CD4-positive, alpha-beta T cell (primary cell): ENCODE data around the gene ZNF609. TPM values are rescaled to one million over a fixed set of nuclear protein-coding genes. Genes with fewer than 3 reads are reported as not detected.

Experiments used
- ATAC-seq: fragments of 200-7000 bp; cut with Tn5 transposase; one replicate; pipeline ENCODE4 v1.10.0; 2022; ENCODE audit warnings: mild to moderate bottlenecking; ENCODE audit not compliant: poor library complexity
- CTCF ChIA-PET: fragments of 350-600 bp; sonication (Branson Sonifier 250); formaldehyde crosslinking; loops from one replicate; lab custom pipeline; 2021; ENCODE audit warnings: antibody characterized with exemption, inconsistent platforms; lab: Charles Lee
- POLR2A ChIA-PET: fragments of 350-600 bp; sonication (Branson Sonifier 250); formaldehyde crosslinking; loops from one replicate; lab custom pipeline; 2021; ENCODE audit warnings: antibody characterized with exemption, inconsistent platforms; lab: Charles Lee
- DNase-seq, 14 experiments: peaks; one replicate each; pipeline ENCODE4 v3.0.0-alpha.2; 2013 to 2020; ENCODE audit warnings: mixed read lengths in 2 of 14
- H3K27ac ChIP-seq, 2 donors: one replicate each; pipeline versions ENCODE4 v1.5.1 to v1.7.0; 2013; ENCODE audit warnings: low read length in 2 of 2, low read depth in 1 of 2, mild to moderate bottlenecking in 1 of 2
- H3K27me3 ChIP-seq, 2 experiments: 1 replicate in 1 of 2; 2 replicates in 1 of 2; pipeline versions ENCODE4 v1.6.1 to v1.7.0; 2013; ENCODE audit warnings: low read length in 2 of 2, control low read depth in 1 of 2, mild to moderate bottlenecking in 1 of 2, moderate library complexity in 1 of 2; ENCODE audit not compliant: insufficient read depth in 2 of 2, control insufficient read depth in 1 of 2
- H3K36me3 ChIP-seq: one replicate; pipeline ENCODE4 v1.6.1; 2013; ENCODE audit warnings: low read length, control low read depth; ENCODE audit not compliant: insufficient read depth
- H3K4me1 ChIP-seq: one replicate; pipeline ENCODE4 v1.6.1; 2013; ENCODE audit warnings: low read length, control low read depth; ENCODE audit not compliant: insufficient read depth
- H3K4me3 ChIP-seq: one replicate; pipeline ENCODE4 v1.5.1; 2013; ENCODE audit warnings: mild to moderate bottlenecking, low read length, moderate library complexity
- H3K9me3 ChIP-seq, 2 experiments: 1 replicate in 1 of 2; 2 replicates in 1 of 2; pipeline versions ENCODE4 v1.6.1 to v1.7.0; 2013; ENCODE audit warnings: low read length in 2 of 2, mild to moderate bottlenecking in 2 of 2, control low read depth in 1 of 2, moderate library complexity in 1 of 2; ENCODE audit not compliant: control insufficient read depth in 1 of 2, insufficient read depth in 1 of 2
- H3K27ac Mint-ChIP-seq: one replicate; pipeline ENCODE4 v1.8.0; 2020; ENCODE audit warnings: mixed read lengths
- H3K27me3 Mint-ChIP-seq: one replicate; pipeline ENCODE4 v1.8.0; 2021; ENCODE audit warnings: mixed read lengths
- H3K36me3 Mint-ChIP-seq: one replicate; pipeline ENCODE4 v1.8.0; 2021; ENCODE audit warnings: low read depth, mixed read lengths
- H3K4me1 Mint-ChIP-seq: one replicate; pipeline ENCODE4 v1.8.0; 2021; ENCODE audit warnings: low read depth, mixed read lengths
- H3K4me3 Mint-ChIP-seq: one replicate; pipeline ENCODE4 v1.8.0; 2020; ENCODE audit warnings: mild to moderate bottlenecking, mixed read lengths
- H3K9me3 Mint-ChIP-seq: one replicate; pipeline ENCODE4 v1.8.0; 2020; ENCODE audit warnings: mixed read lengths
- CTCF ChIP-seq: fragments of 200-600 bp; IDR thresholded peaks from one replicate; pipeline ENCODE4 v1.8.0; 2022; ENCODE audit warnings: antibody characterized with exemption, mild to moderate bottlenecking
- intact Hi-C, 2 experiments: fragments of 100-400 bp; cut with DNase I in 1 of 2; cut with micrococcal nuclease in 1 of 2; formaldehyde crosslinking; loops; one replicate each; pipeline versions ENCODE4 v1.15.1 to v1.9.0; 2023 to 2025; cut with DNase I, micrococcal nuclease
- total RNA-seq, 174 experiments: library from RNA in 2 of 174; stranded (reverse) in 2 of 174; gene quantifications; one replicate each; pipeline ENCODE4 v1.2.3 and lab custom pipeline; 2021 to 2026

The ZNF609 gene
- total RNA-seq, 2 experiments from 2014 or later, result 62.4 to 65.3 TPM

- Mint-ChIP-seq H3K36me3 (peaks cover 5% of the 10 kb centered on the region), H3K27ac (peak overlapping the region; percentile 17), H3K9me3 (no peaks in the 10 kb centered on the region), H3K4me1 (peaks cover 72% of the 10 kb centered on the region), H3K27me3 (no peaks in the 10 kb centered on the region), H3K4me3 (no peak overlapping the region)
- Histone ChIP-seq H3K4me3 (no peak overlapping the region), H3K9me3 (no peaks in the 10 kb centered on the region), H3K27ac (no peak overlapping the region), H3K36me3 (no peaks in the 10 kb centered on the region), H3K27me3 (no peaks in the 10 kb centered on the region), H3K4me1 (peaks cover 4% of the 10 kb centered on the region)
- POLR2A ChIA-PET, result no interaction called here
- no peak for ATAC-seq
- intact Hi-C loops, result no loop called here
- CTCF ChIA-PET, result interaction anchor here (1.0 kb wide), 1 partner anchor 14 kb away, joined by 3 read pairs; no protein-coding TSS in a partner anchor
- no peak for TF ChIP-seq CTCF
- DNase-seq, result no peak
Observed at GRCh38 chr15:64552281-64552948, 92.0 kb downstream of the ZNF609 start.

GRCh38 chr15:64558460-64559179 lies 98.2 kb downstream of the ZNF609 start:
- TF ChIP-seq CTCF, result no peak
- H3K27ac ChIP-seq, result no peak overlapping the region
- intact Hi-C loops, result no loop called here
- DNase-seq, result no peak
- no peak overlapping the region for H3K4me3 Mint-ChIP-seq
- no peaks in the 10 kb centered on the region for H3K36me3 ChIP-seq
- peaks cover 8% of the 10 kb centered on the region for H3K36me3 Mint-ChIP-seq
- peaks cover 2% of the 10 kb centered on the region for H3K4me1 ChIP-seq
- H3K27me3 ChIP-seq, result no peaks in the 10 kb centered on the region
- H3K4me1 Mint-ChIP-seq, result peaks cover 73% of the 10 kb centered on the region
- ChIA-PET POLR2A (no interaction called here), CTCF (interaction anchor here (1.0 kb wide), 1 partner anchor 44 kb away, joined by 4 read pairs; no protein-coding TSS in a partner anchor)
- ATAC-seq, result no peak
- no peak overlapping the region for H3K4me3 ChIP-seq
- H3K9me3 ChIP-seq, result no peaks in the 10 kb centered on the region
- H3K27ac Mint-ChIP-seq, result peak overlapping the region; percentile 21
- no peaks in the 10 kb centered on the region for H3K9me3 Mint-ChIP-seq
- H3K27me3 Mint-ChIP-seq, result no peaks in the 10 kb centered on the region

- Mint-ChIP-seq H3K4me1 (peaks cover 72% of the 10 kb centered on the region), H3K9me3 (no peaks in the 10 kb centered on the region), H3K4me3 (no peak overlapping the region), H3K36me3 (peaks cover 12% of the 10 kb centered on the region), H3K27me3 (no peaks in the 10 kb centered on the region), H3K27ac (peak overlapping the region; percentile 21)
- ChIA-PET POLR2A (no interaction called here), CTCF (no interaction called here)
- Histone ChIP-seq H3K9me3 (no peaks in the 10 kb centered on the region), H3K4me1 (peaks cover 2% of the 10 kb centered on the region), H3K36me3 (no peaks in the 10 kb centered on the region), H3K4me3 (no peak overlapping the region), H3K27me3 (no peaks in the 10 kb centered on the region), H3K27ac (no peak overlapping the region)
- no peak for DNase-seq
- intact Hi-C loops, result no loop called here
- no peak for TF ChIP-seq CTCF
- no peak for ATAC-seq
Observed at GRCh38 chr15:64559243-64559642, 98.9 kb downstream of the ZNF609 start.
